ENCODE measurements around the gene TEX2.

DNA sequence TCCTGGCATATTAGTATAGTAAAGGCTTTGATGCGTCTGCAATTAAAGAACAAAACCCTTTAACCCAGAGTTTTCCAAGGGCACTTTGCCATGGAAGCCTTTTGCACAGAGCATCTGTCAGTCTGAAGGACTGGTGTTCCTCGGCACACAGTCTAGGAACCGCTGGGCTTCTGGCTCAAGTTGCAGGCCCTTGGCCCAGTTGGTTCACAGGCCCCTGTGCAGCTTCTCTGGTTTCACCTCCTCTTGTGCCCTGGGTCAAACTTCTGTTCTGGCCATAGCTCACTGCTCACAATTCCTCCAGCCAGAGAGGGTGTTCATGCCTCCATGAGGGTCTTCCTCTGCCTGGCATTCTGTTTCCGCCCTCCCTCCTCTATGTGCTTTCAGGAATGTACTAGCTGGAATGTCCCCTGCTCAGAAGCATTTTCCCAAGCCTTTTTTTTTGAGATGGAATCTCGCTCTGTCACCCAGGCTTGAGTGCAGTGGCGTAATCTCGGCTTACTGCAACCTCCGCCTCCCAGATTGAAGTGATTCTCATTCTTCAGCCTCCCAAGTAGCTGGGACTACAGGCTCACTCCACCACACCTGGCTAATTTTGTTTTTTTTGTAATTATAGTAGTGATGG lies 34.5 kb upstream of the TEX2 start:
- TF ChIP-seq, protein P1, sequence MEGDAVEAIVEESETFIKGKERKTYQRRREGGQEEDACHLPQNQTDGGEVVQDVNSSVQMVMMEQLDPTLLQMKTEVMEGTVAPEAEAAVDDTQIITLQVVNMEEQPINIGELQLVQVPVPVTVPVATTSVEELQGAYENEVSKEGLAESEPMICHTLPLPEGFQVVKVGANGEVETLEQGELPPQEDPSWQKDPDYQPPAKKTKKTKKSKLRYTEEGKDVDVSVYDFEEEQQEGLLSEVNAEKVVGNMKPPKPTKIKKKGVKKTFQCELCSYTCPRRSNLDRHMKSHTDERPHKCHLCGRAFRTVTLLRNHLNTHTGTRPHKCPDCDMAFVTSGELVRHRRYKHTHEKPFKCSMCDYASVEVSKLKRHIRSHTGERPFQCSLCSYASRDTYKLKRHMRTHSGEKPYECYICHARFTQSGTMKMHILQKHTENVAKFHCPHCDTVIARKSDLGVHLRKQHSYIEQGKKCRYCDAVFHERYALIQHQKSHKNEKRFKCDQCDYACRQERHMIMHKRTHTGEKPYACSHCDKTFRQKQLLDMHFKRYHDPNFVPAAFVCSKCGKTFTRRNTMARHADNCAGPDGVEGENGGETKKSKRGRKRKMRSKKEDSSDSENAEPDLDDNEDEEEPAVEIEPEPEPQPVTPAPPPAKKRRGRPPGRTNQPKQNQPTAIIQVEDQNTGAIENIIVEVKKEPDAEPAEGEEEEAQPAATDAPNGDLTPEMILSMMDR (IDR thresholded peaks at IDR 0.05), result no peak
- TF ChIP-seq POLR2A (IDR thresholded peaks at IDR 0.05), result no peak

Measured in Peyer's patch (tissue), 4 donors.